A549 (cell line): Measurements from ENCODE around the gene CAT.

Source experiments
- CHD4 ChIP-seq: fragments of 200-600 bp; sonication (generic); IDR thresholded peaks from 2 replicates; pipeline ENCODE4 v1.6.1; 2016; ENCODE audit warnings: antibody characterized with exemption, mild to moderate bottlenecking, borderline replicate concordance
- CTCF ChIP-seq: fragments of >200 bp; sonication (Bioruptor Twin); formaldehyde crosslinking; IDR thresholded peaks from 3 replicates; pipeline ENCODE4 v1.5.1; 2016
- EP300 ChIP-seq, 2 experiments: fragments of >200 bp; sonication (Bioruptor Twin); formaldehyde crosslinking; IDR thresholded peaks; 2 replicates in 1 of 2; 3 replicates in 1 of 2; pipeline ENCODE4 v1.6.1; 2016 to 2017
- HDAC2 ChIP-seq: fragments of 200-600 bp; sonication (generic); IDR thresholded peaks from 2 replicates; pipeline ENCODE4 v1.6.1; 2016
- JUN ChIP-seq, 2 experiments: fragments of >200 bp; sonication (Bioruptor Twin); formaldehyde crosslinking; IDR thresholded peaks; 2 replicates in 1 of 2; 3 replicates in 1 of 2; pipeline ENCODE4 v1.6.1; 2016 to 2017
- MYC ChIP-seq: IDR thresholded peaks from 2 replicates; pipeline ENCODE4 v1.6.1; 2012; ENCODE audit warnings: mild to moderate bottlenecking, inconsistent platforms, low read length, improper control_type of control experiment, borderline replicate concordance
- NPAS2 ChIP-seq: fragments of 250-450 bp; sonication (Bioruptor Pico); IDR thresholded peaks from 2 replicates; pipeline ENCODE4 v1.8.0; 2022; ENCODE audit warnings: mild to moderate bottlenecking, moderate library complexity, borderline replicate concordance
- PBX3 ChIP-seq: IDR thresholded peaks from 2 replicates; pipeline ENCODE4 v1.6.1; 2012
- PHF8 ChIP-seq: fragments of 200-600 bp; sonication (generic); IDR thresholded peaks from 2 replicates; pipeline ENCODE4 v1.6.1; 2016; ENCODE audit warnings: low read depth, mild to moderate bottlenecking, antibody characterized with exemption, moderate library complexity, borderline replicate concordance
- POLR2A ChIP-seq: IDR thresholded peaks from 2 replicates; pipeline ENCODE4 v1.6.1; 2012; ENCODE audit warnings: mild to moderate bottlenecking, low read length
- RFX5 ChIP-seq: fragments of 450-650 bp; IDR thresholded peaks from 2 replicates; pipeline ENCODE4 v1.7.1; 2014; ENCODE audit warnings: antibody characterized with exemption, mild to moderate bottlenecking, moderate library complexity
- RNF2 ChIP-seq: fragments of 200-600 bp; sonication (generic); IDR thresholded peaks from 2 replicates; pipeline ENCODE4 v1.6.1; 2016; ENCODE audit warnings: low read depth, mild to moderate bottlenecking, antibody characterized with exemption, moderate library complexity, borderline replicate concordance
- USF2 ChIP-seq: fragments of 450-650 bp; IDR thresholded peaks from 2 replicates; pipeline ENCODE4 v1.6.1; 2014; ENCODE audit warnings: antibody characterized with exemption
- ZC3H11A ChIP-seq: fragments of 450-650 bp; IDR thresholded peaks from 2 replicates; pipeline ENCODE4 v1.6.1; 2014; ENCODE audit warnings: antibody characterized with exemption, mild to moderate bottlenecking

- TF ChIP-seq CTCF (no peak), PHF8 (no peak), NPAS2 (CRISPR knock-in tag) (no peak), POLR2A (no peak), RFX5 (no peak), PBX3 (no peak), HDAC2 (no peak), USF2 (no peak), JUN (IDR thresholded peaks at IDR 0.05) (no peak), RNF2 (no peak), EP300 (IDR thresholded peaks at IDR 0.05) (no peak), MYC (no peak), CHD4 (no peak), ZC3H11A (no peak)
Measured at GRCh38 chr11:34507156-34507555, 68.4 kb downstream of the CAT start.
